A673 (cell line): ENCODE data around the gene CALCA.

Experiments used
- CTCF ChIP-seq: fragments of 300-800, 200-600 bp; sonication (generic); conservative IDR thresholded peaks from 2 replicates; pipeline ENCODE4 v1.5.1; 2017; ENCODE audit warnings: low read depth, mild to moderate bottlenecking, antibody characterized with exemption, low read length, moderate library complexity, mixed read lengths
- EZH2 ChIP-seq: fragments of 200-600 bp; sonication (generic); IDR thresholded peaks from 2 replicates; pipeline ENCODE4 v1.6.1; 2017; ENCODE audit warnings: borderline replicate concordance, low read depth, mild to moderate bottlenecking, mixed read lengths, antibody characterized with exemption, low read length; ENCODE audit not compliant: poor library complexity, severe bottlenecking

- no peak for TF ChIP-seq CTCF
- no peak for TF ChIP-seq EZH2
Measured at GRCh38 chr11:14930369-14930768, 41.8 kb downstream of the CALCA start.
